Measurements from ENCODE around the gene CCDC30.

DNA sequence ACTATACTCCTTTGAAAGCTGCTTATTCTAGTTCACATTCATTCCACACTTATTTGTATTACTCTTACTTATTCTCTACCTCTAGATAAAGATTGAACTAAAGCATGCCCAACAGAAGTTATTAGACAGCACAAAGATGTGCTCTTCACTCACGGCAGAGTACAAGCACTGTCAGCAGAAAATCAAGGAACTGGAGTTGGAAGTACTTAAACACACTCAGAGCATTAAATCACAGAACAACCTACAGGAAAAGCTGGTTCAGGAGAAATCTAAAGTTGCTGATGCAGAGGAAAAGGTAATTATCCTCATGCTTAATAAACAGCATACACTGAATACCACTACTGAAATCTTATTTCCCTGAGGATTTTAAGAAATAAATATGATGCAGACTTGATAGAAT is 113.8 kb downstream of the CCDC30 start:
- TF ChIP-seq, protein P1, sequence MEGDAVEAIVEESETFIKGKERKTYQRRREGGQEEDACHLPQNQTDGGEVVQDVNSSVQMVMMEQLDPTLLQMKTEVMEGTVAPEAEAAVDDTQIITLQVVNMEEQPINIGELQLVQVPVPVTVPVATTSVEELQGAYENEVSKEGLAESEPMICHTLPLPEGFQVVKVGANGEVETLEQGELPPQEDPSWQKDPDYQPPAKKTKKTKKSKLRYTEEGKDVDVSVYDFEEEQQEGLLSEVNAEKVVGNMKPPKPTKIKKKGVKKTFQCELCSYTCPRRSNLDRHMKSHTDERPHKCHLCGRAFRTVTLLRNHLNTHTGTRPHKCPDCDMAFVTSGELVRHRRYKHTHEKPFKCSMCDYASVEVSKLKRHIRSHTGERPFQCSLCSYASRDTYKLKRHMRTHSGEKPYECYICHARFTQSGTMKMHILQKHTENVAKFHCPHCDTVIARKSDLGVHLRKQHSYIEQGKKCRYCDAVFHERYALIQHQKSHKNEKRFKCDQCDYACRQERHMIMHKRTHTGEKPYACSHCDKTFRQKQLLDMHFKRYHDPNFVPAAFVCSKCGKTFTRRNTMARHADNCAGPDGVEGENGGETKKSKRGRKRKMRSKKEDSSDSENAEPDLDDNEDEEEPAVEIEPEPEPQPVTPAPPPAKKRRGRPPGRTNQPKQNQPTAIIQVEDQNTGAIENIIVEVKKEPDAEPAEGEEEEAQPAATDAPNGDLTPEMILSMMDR (IDR thresholded peaks at IDR 0.05), result no peak
- no peak for TF ChIP-seq EZH2 (IDR thresholded peaks at IDR 0.05)

Measured in neural progenitor cell (in vitro differentiated cells).